ENCODE measurements around the gene CCDC87.

- TF ChIP-seq CTCF (IDR thresholded peaks at IDR 0.05), result no peak
- TF ChIP-seq EZH2 (IDR thresholded peaks at IDR 0.05), result no peak
- TF ChIP-seq EZH2phosphoT487 (IDR thresholded peaks at IDR 0.05), result no peak
Observed at GRCh38 chr11:66570079-66570849, 22.6 kb downstream of the CCDC87 start.
